HEK293T (cell line): ENCODE results near the gene RPS3A.
A peak's percentile ranks its signal among the peaks of the same experiment; 100 is the strongest.
"Not testable (repeated sequence)": the region's sequence is repeated elsewhere in the genome, so short reads cannot be mapped to it uniquely, and the experiment has no call there.

ENCODE experiments used
- CTCF ChIA-PET: fragments of 350-600 bp; formaldehyde crosslinking; extraction: SDS; loops from one replicate; lab custom pipeline; 2021; ENCODE audit warnings: antibody characterized with exemption, inconsistent platforms; lab: Yijun Ruan, JAX
- POLR2A ChIA-PET: fragments of 350-600 bp; formaldehyde crosslinking; extraction: SDS; loops from one replicate; lab custom pipeline; 2020; ENCODE audit warnings: antibody characterized with exemption, inconsistent platforms; lab: Yijun Ruan, JAX
- DNase-seq: peaks from one replicate; pipeline ENCODE4 v3.0.0; 2012; ENCODE audit warnings: mixed read lengths; ENCODE audit errors: extremely low spot score
- ARNT ChIP-seq: fragments of 450-650 bp; IDR thresholded peaks from 2 replicates; pipeline ENCODE4 v1.6.1; 2017; ENCODE audit warnings: mild to moderate bottlenecking
- CTBP1 ChIP-seq: fragments of 450-650 bp; IDR thresholded peaks from 2 replicates; pipeline ENCODE4 v1.6.1; 2016; ENCODE audit warnings: borderline replicate concordance
- ELF4 ChIP-seq: fragments of 450-650 bp; IDR thresholded peaks from 2 replicates; pipeline ENCODE4 v1.6.1; 2017; ENCODE audit warnings: antibody characterized with exemption
- FOXA1 ChIP-seq: fragments of 450-650 bp; IDR thresholded peaks from 2 replicates; pipeline ENCODE4 v1.6.1; 2016; ENCODE audit warnings: mild to moderate bottlenecking
- FOXK2 ChIP-seq: fragments of 450-650 bp; IDR thresholded peaks from 2 replicates; pipeline ENCODE4 v1.6.1; 2016; ENCODE audit warnings: mild to moderate bottlenecking
- FOXM1 ChIP-seq: fragments of 450-650 bp; IDR thresholded peaks from 2 replicates; pipeline ENCODE4 v1.6.1; 2017; ENCODE audit warnings: mild to moderate bottlenecking, borderline replicate concordance
- HDGF ChIP-seq: fragments of 450-650 bp; IDR thresholded peaks from 2 replicates; pipeline ENCODE4 v1.6.1; 2017; ENCODE audit warnings: antibody characterized with exemption, borderline replicate concordance
- L3MBTL2 ChIP-seq: fragments of 450-650 bp; conservative IDR thresholded peaks from 2 replicates; pipeline ENCODE4 v1.6.1; 2016; ENCODE audit warnings: mild to moderate bottlenecking
- LEF1 ChIP-seq: fragments of 450-650 bp; IDR thresholded peaks from 2 replicates; pipeline ENCODE4 v1.6.1; 2017; ENCODE audit warnings: mild to moderate bottlenecking, borderline replicate concordance
- NFRKB ChIP-seq: fragments of 450-650 bp; IDR thresholded peaks from 2 replicates; pipeline ENCODE4 v1.6.1; 2016; ENCODE audit warnings: mild to moderate bottlenecking, moderate library complexity
- PKNOX1 ChIP-seq: fragments of 450-650 bp; IDR thresholded peaks from 2 replicates; pipeline ENCODE4 v1.6.1; 2016
- SP1 ChIP-seq: fragments of 450-650 bp; IDR thresholded peaks from 2 replicates; pipeline ENCODE4 v1.6.1; 2017
- SUZ12 ChIP-seq: fragments of 450-650 bp; IDR thresholded peaks from 2 replicates; pipeline ENCODE4 v1.6.1; 2016; ENCODE audit warnings: mild to moderate bottlenecking
- TARDBP ChIP-seq: fragments of 450-650 bp; IDR thresholded peaks from 2 replicates; pipeline ENCODE4 v1.6.1; 2016
- ZNF384 ChIP-seq: fragments of 450-650 bp; IDR thresholded peaks from 2 replicates; pipeline ENCODE4 v1.6.1; 2016

Gene RPS3A

GRCh38 chr4:151114986-151115385 lies 15.6 kb downstream of the RPS3A start:
- no peak for TF ChIP-seq NFRKB
- TF ChIP-seq HDGF = no peak
- TF ChIP-seq PKNOX1 = no peak
- no peak for TF ChIP-seq SUZ12
- TF ChIP-seq FOXM1 = no peak
- TF ChIP-seq L3MBTL2 = no peak
- no peak for TF ChIP-seq LEF1
- TF ChIP-seq ELF4 = no peak
- TF ChIP-seq FOXA1 = no peak
- no peak for TF ChIP-seq FOXK2
- no peak for TF ChIP-seq TARDBP
- no peak for TF ChIP-seq ZNF384
- no peak for DNase-seq
- ChIA-PET POLR2A (no interaction called here), CTCF (no interaction called here)

GRCh38 chr4:151117371-151117962 lies 18.0 kb downstream of the RPS3A start:
- ChIA-PET CTCF (interaction anchor here (0.7 to 1.4 kb wide), 12 partner anchors 12 to 804 kb away, joined by 3 to 8 read pairs (median 3); no protein-coding TSS in a partner anchor), POLR2A (interaction anchor here (0.8 kb wide), 1 partner anchor 17 kb away, joined by 3 read pairs; no protein-coding TSS in a partner anchor)
- TF ChIP-seq FOXM1 = no peak
- TF ChIP-seq ZNF384 = peak; percentile 94
- peak; percentile 63 for DNase-seq

- TF ChIP-seq NFRKB = no peak
- no peak for TF ChIP-seq CTBP1
- no peak for TF ChIP-seq ARNT
- TF ChIP-seq TARDBP = no peak
- TF ChIP-seq HDGF = no peak
- no peak for TF ChIP-seq SP1
- no peak for TF ChIP-seq L3MBTL2
- TF ChIP-seq ELF4 = no peak
- DNase-seq = no peak
- ChIA-PET CTCF (interaction anchor here (1.8 kb wide), 1 partner anchor 12 kb away, joined by 8 read pairs; no protein-coding TSS in a partner anchor), POLR2A (no interaction called here)
Observed at GRCh38 chr4:151129796-151130195, 30.4 kb downstream of the RPS3A start.

- ChIA-PET CTCF (no interaction called here), POLR2A (no interaction called here)
- DNase-seq = no peak
- TF ChIP-seq FOXK2 (no peak), PKNOX1 (no peak), ZNF384 (no peak), TARDBP (no peak)
Observed at GRCh38 chr4:151133311-151133710, 33.9 kb downstream of the RPS3A start.

GRCh38 chr4:151136048-151136447 lies 36.6 kb downstream of the RPS3A start:
- DNase-seq, POLR2A ChIA-PET: not testable (repeated sequence)
- CTCF ChIA-PET = interaction anchor here (0.7 kb wide), 1 partner anchor 1442 kb away, joined by 3 read pairs; no protein-coding TSS in a partner anchor

- ChIA-PET CTCF (no interaction called here), POLR2A (no interaction called here)
- TF ChIP-seq ELF4 (no peak), ARNT (no peak), CTBP1 (no peak), FOXA1 (no peak), PKNOX1 (no peak), NFRKB (no peak), TARDBP (no peak), ZNF384 (no peak), SUZ12 (no peak), SP1 (no peak), FOXK2 (no peak)
- DNase-seq = no peak
Observed at GRCh38 chr4:151139814-151140213, 40.4 kb downstream of the RPS3A start.

- DNase-seq = no peak
- TF ChIP-seq SP1 (no peak), L3MBTL2 (no peak), ZNF384 (no peak), FOXM1 (no peak), LEF1 (no peak), ELF4 (no peak), TARDBP (no peak), NFRKB (no peak), FOXA1 (no peak), PKNOX1 (no peak)
- ChIA-PET CTCF (interaction anchor here (1.2 kb wide), 1 partner anchor 25 kb away, joined by 5 read pairs; no protein-coding TSS in a partner anchor), POLR2A (no interaction called here)
Observed at GRCh38 chr4:151142758-151143157, 43.3 kb downstream of the RPS3A start.
